OCI-LY7 (cell line): ENCODE measurements around the gene ABCA10. TPM values are rescaled to one million over a fixed set of nuclear protein-coding genes. Genes with fewer than 3 reads are reported as not detected.

Experiments
- BruUV-seq: library from RNA; stranded (reverse); fragments of 400-500 nt; replicated peaks from 2 replicates; lab custom pipeline; 2021; lab: Mats Ljungman, UMichigan
- CTCF ChIA-PET: fragments of 300-600 bp; sonication (Branson Sonifier 250); formaldehyde crosslinking; loops from one replicate; lab custom pipeline; 2022; ENCODE audit warnings: antibody characterized with exemption; ENCODE audit not compliant: unreplicated experiment; lab: Charles Lee
- POLR2A ChIA-PET: fragments of 300-600 bp; sonication (Branson Sonifier 250); formaldehyde crosslinking; loops from one replicate; lab custom pipeline; 2022; ENCODE audit warnings: antibody characterized with exemption; lab: Charles Lee
- DNase-seq: peaks from one replicate; pipeline ENCODE4 v3.0.0-alpha.2; 2015; ENCODE audit warnings: low spot score
- H2AFZ ChIP-seq: fragments of 200-600 bp; sonication (generic), shearing (Covaris generic); 2 replicates; pipeline ENCODE4 v1.6.1; 2014; ENCODE audit warnings: mild to moderate bottlenecking, antibody characterized with exemption, low read length, moderate library complexity
- H3K27ac ChIP-seq: fragments of 200-600 bp; sonication (generic); 2 replicates; pipeline ENCODE4 v1.5.1; 2014; ENCODE audit warnings: mixed run types, low read depth, mild to moderate bottlenecking, moderate library complexity, low read length, inconsistent platforms; ENCODE audit not compliant: poor library complexity, severe bottlenecking
- H3K36me3 ChIP-seq: fragments of 200-600 bp; sonication (generic); 2 replicates; pipeline ENCODE4 v1.6.1; 2014; ENCODE audit warnings: mild to moderate bottlenecking, antibody characterized with exemption, low read length, moderate library complexity, mixed read lengths; ENCODE audit not compliant: insufficient read depth
- H3K4me1 ChIP-seq: fragments of 200-600 bp; sonication (generic); 2 replicates; pipeline ENCODE4 v1.5.1; 2014; ENCODE audit warnings: mild to moderate bottlenecking, low read length; ENCODE audit not compliant: insufficient read depth, poor library complexity, severe bottlenecking
- H3K4me2 ChIP-seq: fragments of 200-600 bp; sonication (generic); 2 replicates; pipeline ENCODE4 v1.6.1; 2014; ENCODE audit warnings: mild to moderate bottlenecking, low read length
- H3K4me3 ChIP-seq: fragments of 200-600 bp; sonication (generic); 2 replicates; pipeline ENCODE4 v1.5.1; 2014; ENCODE audit warnings: mild to moderate bottlenecking, low read depth, low read length; ENCODE audit not compliant: poor library complexity, severe bottlenecking
- H3K79me2 ChIP-seq: fragments of 200-600 bp; sonication (generic); 2 replicates; pipeline ENCODE4 v1.6.1; 2016; ENCODE audit warnings: low read depth, mild to moderate bottlenecking, low read length, moderate library complexity, mixed read lengths; ENCODE audit not compliant: insufficient read depth
- H3K9me2 ChIP-seq: fragments of 200-600 bp; sonication (generic); 2 replicates; pipeline ENCODE4 v1.6.1; 2016; ENCODE audit warnings: mild to moderate bottlenecking, low read length, mixed read lengths; ENCODE audit not compliant: insufficient read depth
- H3K9me3 ChIP-seq: fragments of 200-600 bp; sonication (generic); 2 replicates; pipeline ENCODE4 v1.6.1; 2014; ENCODE audit warnings: mild to moderate bottlenecking, mixed run types, low read length, mixed read lengths
- H4K20me1 ChIP-seq: fragments of 200-600 bp; sonication (generic); 2 replicates; pipeline ENCODE4 v1.6.1; 2014; ENCODE audit warnings: mild to moderate bottlenecking, antibody characterized with exemption, low read length, moderate library complexity, mixed read lengths; ENCODE audit not compliant: insufficient read depth
- CTCF ChIP-seq: fragments of 200-600 bp; sonication (generic); conservative IDR thresholded peaks from 2 replicates; pipeline ENCODE4 v1.5.1; 2014; ENCODE audit warnings: mild to moderate bottlenecking, antibody characterized with exemption, low read length, moderate library complexity, mixed read lengths
- EZH2phosphoT487 ChIP-seq: fragments of 200-600 bp; sonication (generic); IDR thresholded peaks from 2 replicates; pipeline ENCODE4 v1.6.1; 2018; ENCODE audit warnings: low read depth, borderline replicate concordance, mild to moderate bottlenecking, mixed run types, antibody characterized with exemption, low read length, moderate library complexity, mixed read lengths
- intact Hi-C: fragments of 100-400 bp; cut with micrococcal nuclease; formaldehyde crosslinking; loops from one replicate; pipeline ENCODE4 v1.10.0; 2022; ENCODE audit not compliant: unreplicated experiment
- total RNA-seq, 2 experiments: library from RNA; depleted of rRNA in 1 of 2; stranded (reverse); fragments of >200 nt in 1 of 2; shearing (Covaris generic) in 1 of 2; gene quantifications; 2 replicates each; pipeline ENCODE4 v1.2.3, GENCODE V29; 2014 to 2022

Gene ABCA10
- total RNA-seq, 2 experiments from 2014 or later = 0.13 TPM; not detected in 1

- H3K4me1 ChIP-seq = no peaks in the 10 kb centered on the region
- DNase-seq = no peak
- no peaks in the 10 kb centered on the region for H4K20me1 ChIP-seq
- H2AFZ ChIP-seq = no peak overlapping the region
- intact Hi-C loops = loop anchor here (5.0 to 10.0 kb wide), 3 partner anchors 170 to 672 kb away; no protein-coding TSS in a partner anchor
- no peak overlapping the region for H3K4me2 ChIP-seq
- no peak overlapping the region for H3K27ac ChIP-seq
- no peaks in the 10 kb centered on the region for H3K9me2 ChIP-seq
- peaks cover 7% of the 10 kb centered on the region; the same call in 1 of the 2 replicates for H3K9me3 ChIP-seq
- H3K36me3 ChIP-seq = no peaks in the 10 kb centered on the region
- no TSS peak for BruUV-seq
- H3K4me3 ChIP-seq = no peak overlapping the region
- ChIA-PET POLR2A (interaction anchor here (0.6 kb wide), 1 partner anchor 138 kb away, joined by 3 read pairs; no protein-coding TSS in a partner anchor), CTCF (no interaction called here)
- H3K79me2 ChIP-seq = no peaks in the 10 kb centered on the region
- TF ChIP-seq EZH2phosphoT487 = no peak
- no peak for TF ChIP-seq CTCF
Measured at GRCh38 chr17:69236946-69237345, 8.3 kb upstream of the ABCA10 start.

- CTCF ChIA-PET = no interaction called here
- H3K4me2 ChIP-seq = no peak overlapping the region
- no peaks in the 10 kb centered on the region for H3K79me2 ChIP-seq
- H4K20me1 ChIP-seq = no peaks in the 10 kb centered on the region
- no peak overlapping the region for H3K4me3 ChIP-seq
- no peak overlapping the region for H2AFZ ChIP-seq
- no TSS peak for BruUV-seq
- H3K9me3 ChIP-seq = peaks cover 7% of the 10 kb centered on the region; the same call in 1 of the 2 replicates
- POLR2A ChIA-PET = no interaction called here
- no peak for DNase-seq
- no peaks in the 10 kb centered on the region for H3K4me1 ChIP-seq
- no peak for TF ChIP-seq EZH2phosphoT487
- TF ChIP-seq CTCF = no peak
- H3K27ac ChIP-seq = no peak overlapping the region
- H3K9me2 ChIP-seq = no peaks in the 10 kb centered on the region
- intact Hi-C loops = loop anchor here (5.0 to 10.0 kb wide), 3 partner anchors 169 to 672 kb away; no protein-coding TSS in a partner anchor
- no peaks in the 10 kb centered on the region for H3K36me3 ChIP-seq
Measured at GRCh38 chr17:69236464-69236863, 7.8 kb upstream of the ABCA10 start.

GRCh38 chr17:69235338-69236058 is 6.9 kb upstream of the ABCA10 start:
- CTCF ChIA-PET = no interaction called here
- no peak overlapping the region for H3K27ac ChIP-seq
- intact Hi-C loops = loop anchor here (1.0 to 10.0 kb wide), 4 partner anchors 168 to 671 kb away; no protein-coding TSS in a partner anchor

More at GRCh38 chr17:69235338-69236058, 6.9 kb upstream of the ABCA10 start:
- H4K20me1 ChIP-seq = no peaks in the 10 kb centered on the region
- H3K36me3 ChIP-seq = no peaks in the 10 kb centered on the region
- no TSS peak for BruUV-seq
- no peaks in the 10 kb centered on the region for H3K4me1 ChIP-seq
- no peak overlapping the region for H2AFZ ChIP-seq
- TF ChIP-seq CTCF (peak; percentile 100), EZH2phosphoT487 (no peak)
- no peak overlapping the region for H3K4me2 ChIP-seq
- H3K9me2 ChIP-seq = no peaks in the 10 kb centered on the region
- H3K4me3 ChIP-seq = no peak overlapping the region
- H3K9me3 ChIP-seq = peaks cover 7% of the 10 kb centered on the region; the same call in 1 of the 2 replicates
- H3K79me2 ChIP-seq = no peaks in the 10 kb centered on the region
- POLR2A ChIA-PET = interaction anchor here (0.6 to 1.0 kb wide), 5 partner anchors 138 to 1113 kb away, joined by 3 to 6 read pairs (median 3); no protein-coding TSS in a partner anchor
- DNase-seq = peak; percentile 94
